Breast epithelium (tissue), 3 donors: ENCODE measurements around the gene FXYD4.

Source experiments
- POLR2A ChIP-seq: fragments of 450-650 bp; IDR thresholded peaks from one replicate; pipeline ENCODE4 v1.6.1; 2016; ENCODE audit warnings: antibody characterized with exemption, mild to moderate bottlenecking, moderate library complexity
- POLR2AphosphoS5 ChIP-seq, 3 donors: sonication (generic); formaldehyde crosslinking; IDR thresholded peaks; one replicate each; pipeline ENCODE4 v1.6.1; 2017; ENCODE audit warnings: antibody characterized with exemption in 3 of 3
- TF ChIP-seq, protein P1 (sequence below), 3 donors: fragments of 450-650 bp; IDR thresholded peaks; one replicate each; pipeline ENCODE4 v1.5.1; 2016 to 2017; ENCODE audit warnings: antibody characterized with exemption in 3 of 3, mild to moderate bottlenecking in 3 of 3, moderate library complexity in 3 of 3

GRCh38 chr10:43420369-43421200 is 49.1 kb downstream of the FXYD4 start:
- TF ChIP-seq, protein P1, sequence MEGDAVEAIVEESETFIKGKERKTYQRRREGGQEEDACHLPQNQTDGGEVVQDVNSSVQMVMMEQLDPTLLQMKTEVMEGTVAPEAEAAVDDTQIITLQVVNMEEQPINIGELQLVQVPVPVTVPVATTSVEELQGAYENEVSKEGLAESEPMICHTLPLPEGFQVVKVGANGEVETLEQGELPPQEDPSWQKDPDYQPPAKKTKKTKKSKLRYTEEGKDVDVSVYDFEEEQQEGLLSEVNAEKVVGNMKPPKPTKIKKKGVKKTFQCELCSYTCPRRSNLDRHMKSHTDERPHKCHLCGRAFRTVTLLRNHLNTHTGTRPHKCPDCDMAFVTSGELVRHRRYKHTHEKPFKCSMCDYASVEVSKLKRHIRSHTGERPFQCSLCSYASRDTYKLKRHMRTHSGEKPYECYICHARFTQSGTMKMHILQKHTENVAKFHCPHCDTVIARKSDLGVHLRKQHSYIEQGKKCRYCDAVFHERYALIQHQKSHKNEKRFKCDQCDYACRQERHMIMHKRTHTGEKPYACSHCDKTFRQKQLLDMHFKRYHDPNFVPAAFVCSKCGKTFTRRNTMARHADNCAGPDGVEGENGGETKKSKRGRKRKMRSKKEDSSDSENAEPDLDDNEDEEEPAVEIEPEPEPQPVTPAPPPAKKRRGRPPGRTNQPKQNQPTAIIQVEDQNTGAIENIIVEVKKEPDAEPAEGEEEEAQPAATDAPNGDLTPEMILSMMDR (IDR thresholded peaks at IDR 0.05), result no peak
- TF ChIP-seq POLR2AphosphoS5 (IDR thresholded peaks at IDR 0.05) (peak; percentile 76 to 92 (median 81)), POLR2A (peak; percentile 7)
